Adipocyte (in vitro differentiated cells): ENCODE results near the gene ACAP2.
"Not testable (repeated sequence)": the region's sequence is repeated elsewhere in the genome, so short reads cannot be mapped to it uniquely, and the experiment has no call there.

Experiments
- DNase-seq: peaks from one replicate; pipeline ENCODE4 v3.0.0-alpha.2; 2015; ENCODE audit warnings: low read depth
- H3K27me3 ChIP-seq: replicated peaks from 2 replicates; pipeline ENCODE4 v1.7.0; 2013; ENCODE audit warnings: mild to moderate bottlenecking, low read length, moderate library complexity; ENCODE audit not compliant: control insufficient read depth, insufficient read depth
- H3K36me3 ChIP-seq: 2 replicates; pipeline ENCODE4 v1.7.0; 2013; ENCODE audit warnings: low read length, mild to moderate bottlenecking, moderate library complexity; ENCODE audit not compliant: control insufficient read depth, insufficient read depth, severe bottlenecking
- H3K4me1 ChIP-seq: 2 replicates; pipeline ENCODE4 v1.7.0; 2013; ENCODE audit warnings: mild to moderate bottlenecking, low read length, moderate library complexity; ENCODE audit not compliant: control insufficient read depth, insufficient read depth
- H3K4me3 ChIP-seq: 2 replicates; pipeline ENCODE4 v1.7.0; 2013; ENCODE audit warnings: mild to moderate bottlenecking, low read length, moderate library complexity
- H3K9ac ChIP-seq: 2 replicates; pipeline ENCODE4 v1.7.0; 2013; ENCODE audit warnings: mild to moderate bottlenecking, low read length, moderate library complexity
- H3K9me3 ChIP-seq: 2 replicates; pipeline ENCODE4 v1.7.0; 2013; ENCODE audit warnings: mild to moderate bottlenecking, low read length, moderate library complexity; ENCODE audit not compliant: control insufficient read depth

The ACAP2 gene

DNA sequence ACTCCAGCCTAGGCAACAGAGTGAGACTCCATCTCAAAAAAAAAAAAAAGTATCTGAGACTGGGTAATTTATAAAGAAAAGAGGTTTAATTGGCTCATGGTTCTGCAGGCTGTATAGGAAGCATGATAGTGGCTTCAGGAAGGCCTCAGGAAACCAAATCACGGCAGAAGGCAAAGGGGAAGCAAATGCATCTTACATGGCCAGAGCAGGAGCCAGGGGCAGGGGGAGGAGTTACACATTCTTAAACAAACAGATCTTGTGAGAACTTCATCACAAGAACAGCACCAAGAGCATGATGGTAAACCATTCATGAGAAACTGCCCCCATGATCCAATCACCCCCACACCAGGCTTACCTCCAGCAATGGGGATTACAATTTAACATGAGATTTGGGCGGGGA lies 37.2 kb downstream of the ACAP2 start:
- H3K4me3 ChIP-seq: no peak overlapping the region
- H3K4me1 ChIP-seq: no peaks in the 10 kb centered on the region
- H3K27me3 ChIP-seq: no peaks in the 10 kb centered on the region
- H3K9ac ChIP-seq: no peak overlapping the region
- H3K9me3 ChIP-seq: no peaks in the 10 kb centered on the region
- no peak for DNase-seq
- no peaks in the 10 kb centered on the region for H3K36me3 ChIP-seq

DNA sequence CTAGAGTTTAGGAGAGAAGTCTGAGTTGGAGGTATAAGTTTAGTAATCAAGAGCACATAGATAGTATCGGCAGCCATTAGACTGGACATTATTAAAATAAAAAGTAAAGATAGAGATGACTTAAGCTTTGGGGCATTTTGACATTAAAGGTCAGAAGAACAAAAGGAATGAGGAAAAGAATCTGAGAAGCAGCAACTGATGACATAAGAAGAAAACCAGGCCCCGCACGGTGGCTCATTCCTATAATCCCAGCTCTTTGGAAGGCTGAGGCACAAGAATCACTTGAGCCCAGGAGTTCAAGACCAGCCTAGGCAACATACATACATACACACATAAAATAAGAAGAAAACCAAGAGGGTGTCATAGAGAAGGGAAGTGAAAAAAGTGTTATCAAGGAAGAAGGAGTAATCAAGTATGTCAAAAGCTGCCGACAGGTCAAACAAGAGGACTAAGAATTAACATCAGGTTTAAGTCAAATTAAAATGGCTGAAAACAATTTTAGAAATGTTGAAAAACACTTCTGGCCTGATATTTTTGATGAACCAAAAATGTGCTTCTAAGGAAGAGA lies 38.9 kb downstream of the ACAP2 start:
- Histone ChIP-seq H3K4me3 (no peak overlapping the region), H3K9ac (no peak overlapping the region), H3K36me3 (no peaks in the 10 kb centered on the region), H3K4me1 (no peaks in the 10 kb centered on the region), H3K27me3 (no peaks in the 10 kb centered on the region), H3K9me3 (no peaks in the 10 kb centered on the region)
- no peak for DNase-seq

- Histone ChIP-seq H3K27me3 (no peaks in the 10 kb centered on the region), H3K9me3 (no peaks in the 10 kb centered on the region), H3K4me3 (no peak overlapping the region), H3K4me1 (no peaks in the 10 kb centered on the region), H3K36me3 (no peaks in the 10 kb centered on the region), H3K9ac (no peak overlapping the region)
- DNase-seq: no peak
These were observed 39.6 kb downstream of the ACAP2 start for GRCh38 chr3:195403244-195403643.

GRCh38 chr3:195401943-195402342 lies 40.9 kb downstream of the ACAP2 start:
- Histone ChIP-seq H3K36me3 (no peaks in the 10 kb centered on the region), H3K9me3 (no peaks in the 10 kb centered on the region), H3K27me3 (no peaks in the 10 kb centered on the region), H3K4me3 (no peak overlapping the region), H3K9ac (no peak overlapping the region), H3K4me1 (peaks cover 6% of the 10 kb centered on the region)
- no peak for DNase-seq

DNA sequence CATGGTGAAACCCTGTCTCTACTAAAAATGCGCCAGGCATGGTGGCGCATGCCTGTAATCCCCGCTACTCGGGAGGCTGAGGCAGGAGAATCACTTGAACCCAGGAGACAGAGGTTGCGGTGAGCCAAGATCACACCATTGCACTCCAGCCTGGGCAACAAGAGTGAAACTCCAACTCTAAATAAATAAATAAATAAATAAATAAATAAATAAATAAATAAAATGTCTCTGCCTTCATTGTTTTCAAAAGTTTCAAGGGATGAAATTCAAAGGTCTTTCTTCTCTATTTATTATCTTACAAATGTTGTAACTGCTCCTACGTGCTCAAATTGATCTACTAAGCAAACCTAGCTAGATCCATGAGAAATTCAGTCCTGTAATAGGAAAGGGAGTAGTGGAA lies 44.4 kb downstream of the ACAP2 start:
- H3K9me3 ChIP-seq: not testable (repeated sequence)

DNA sequence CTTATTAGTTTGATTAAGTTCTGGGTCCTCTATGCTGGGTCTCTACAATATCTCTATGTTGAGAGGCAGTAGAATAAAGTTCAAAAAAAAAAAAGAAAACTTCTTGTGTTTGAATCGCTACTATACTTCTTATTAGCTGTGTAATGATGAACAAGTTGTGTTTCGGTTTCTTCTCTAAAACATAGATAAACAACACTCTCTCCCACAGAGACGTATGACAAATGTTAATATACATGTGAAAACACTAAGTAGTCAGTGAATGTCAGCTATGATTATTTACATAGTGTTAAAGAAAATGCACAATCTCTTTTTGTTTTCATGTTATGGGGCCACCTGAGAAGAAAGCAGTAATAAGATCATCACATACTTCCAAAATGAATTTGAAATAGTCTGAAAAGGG lies 45.3 kb downstream of the ACAP2 start:
- Histone ChIP-seq H3K4me1 (peaks cover 34% of the 10 kb centered on the region), H3K27me3 (no peaks in the 10 kb centered on the region), H3K4me3 (no peak overlapping the region), H3K36me3 (no peaks in the 10 kb centered on the region), H3K9ac (no peak overlapping the region), H3K9me3 (no peaks in the 10 kb centered on the region)
- no peak for DNase-seq

More for the DNA sequence above, 44.4 kb downstream of the ACAP2 start:
- H3K4me3 ChIP-seq, H3K27me3 ChIP-seq, H3K9ac ChIP-seq, DNase-seq, H3K36me3 ChIP-seq: not testable (repeated sequence)
- peaks cover 34% of the 10 kb centered on the region for H3K4me1 ChIP-seq

- Histone ChIP-seq H3K36me3 (peaks cover 7% of the 10 kb centered on the region), H3K4me3 (peak overlapping the region; percentile 37), H3K27me3 (no peaks in the 10 kb centered on the region), H3K9me3 (no peaks in the 10 kb centered on the region), H3K9ac (peak overlapping the region; percentile 48), H3K4me1 (peaks cover 34% of the 10 kb centered on the region)
- no peak for DNase-seq
These were observed 47.5 kb downstream of the ACAP2 start for GRCh38 chr3:195395208-195395816.

DNA sequence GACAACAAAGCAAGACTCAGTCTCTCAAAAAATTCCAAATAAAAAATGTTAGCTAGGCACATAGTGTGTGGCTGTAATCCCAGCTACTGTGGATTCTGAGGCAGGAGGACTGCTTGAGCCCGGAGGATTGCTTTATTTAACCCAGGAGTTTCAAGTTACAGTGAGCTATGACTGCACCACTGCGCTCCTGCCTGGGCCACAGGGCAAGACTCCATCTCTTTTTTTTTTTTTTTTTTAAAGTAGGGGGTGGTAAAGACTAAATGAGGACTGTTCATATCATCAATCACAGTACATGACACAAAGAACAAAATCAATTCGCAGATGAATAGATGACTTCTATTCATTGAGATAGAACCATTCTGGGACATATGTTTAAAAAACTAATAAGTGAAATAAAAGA lies 48.1 kb downstream of the ACAP2 start:
- DNase-seq: peak; percentile 15
- Histone ChIP-seq H3K4me3 (no peak overlapping the region), H3K4me1 (peaks cover 34% of the 10 kb centered on the region), H3K9me3 (no peaks in the 10 kb centered on the region), H3K27me3 (no peaks in the 10 kb centered on the region), H3K9ac (peak overlapping the region; percentile 12), H3K36me3 (peaks cover 7% of the 10 kb centered on the region)

DNA sequence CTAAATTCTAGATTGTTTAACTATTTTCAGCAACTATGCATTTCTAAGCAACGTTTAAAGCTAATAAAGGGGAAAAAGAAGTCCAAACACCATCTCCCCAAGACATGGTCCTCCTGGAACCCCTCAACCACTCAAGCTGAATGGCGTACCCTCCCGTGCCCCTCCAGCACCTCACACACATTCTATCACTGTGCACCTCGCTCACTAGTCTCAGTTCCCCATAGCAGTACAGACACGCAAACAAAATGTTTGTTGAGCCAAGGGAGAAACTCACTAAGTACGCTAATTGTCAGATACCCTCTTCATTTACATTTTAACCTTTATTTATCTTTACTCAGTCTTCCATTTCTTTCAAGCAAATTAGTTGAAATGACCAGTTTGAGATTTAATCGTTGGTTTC lies 48.8 kb downstream of the ACAP2 start:
- Histone ChIP-seq H3K9me3 (no peaks in the 10 kb centered on the region), H3K36me3 (peaks cover 10% of the 10 kb centered on the region), H3K4me3 (no peak overlapping the region), H3K9ac (no peak overlapping the region), H3K4me1 (peaks cover 34% of the 10 kb centered on the region), H3K27me3 (no peaks in the 10 kb centered on the region)
- DNase-seq: no peak

DNA sequence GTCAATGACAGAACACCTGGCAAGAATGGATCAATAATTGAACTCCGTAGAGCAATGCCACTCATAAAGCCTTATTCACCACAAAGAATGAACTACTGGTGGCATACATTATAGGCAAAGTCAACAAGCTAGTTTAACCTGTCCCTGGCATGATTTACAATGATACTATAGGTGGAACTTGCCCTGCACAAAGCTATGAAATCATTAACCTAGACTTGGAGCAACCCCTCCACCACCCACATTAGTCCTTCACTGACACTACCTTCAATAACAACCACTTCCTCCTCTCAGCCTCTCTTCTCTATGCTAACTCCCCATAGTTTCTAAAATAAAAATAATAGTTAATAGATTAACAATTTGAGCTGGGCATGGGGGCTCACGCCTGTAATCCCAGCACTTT lies 54.4 kb downstream of the ACAP2 start:
- no peaks in the 10 kb centered on the region for H3K9me3 ChIP-seq
- H3K9ac ChIP-seq: no peak overlapping the region
- H3K4me3 ChIP-seq: no peak overlapping the region
- no peaks in the 10 kb centered on the region for H3K27me3 ChIP-seq
- no peak for DNase-seq
- H3K4me1 ChIP-seq: no peaks in the 10 kb centered on the region
- peaks cover 17% of the 10 kb centered on the region for H3K36me3 ChIP-seq

DNA sequence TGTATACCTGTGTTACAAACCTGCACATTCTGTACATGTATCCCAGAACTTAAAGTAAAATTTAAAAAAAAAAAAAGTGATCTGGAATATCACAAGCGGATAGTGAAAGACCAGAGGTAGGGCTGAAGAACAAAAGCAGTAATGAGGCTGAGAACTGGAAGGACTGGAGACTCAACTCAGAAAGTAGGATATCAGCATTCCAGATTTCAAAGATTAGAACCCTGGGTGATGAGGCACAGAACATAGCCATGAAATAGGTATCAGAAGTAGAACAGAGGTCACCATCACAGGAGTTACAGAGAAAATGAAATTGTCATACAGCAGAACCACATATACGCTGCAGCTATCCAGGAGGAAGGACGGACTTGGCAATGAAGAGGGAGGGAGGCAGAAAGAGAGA lies 56.1 kb downstream of the ACAP2 start:
- Histone ChIP-seq H3K9ac (no peak overlapping the region), H3K36me3 (peaks cover 17% of the 10 kb centered on the region), H3K4me1 (no peaks in the 10 kb centered on the region), H3K27me3 (no peaks in the 10 kb centered on the region), H3K9me3 (no peaks in the 10 kb centered on the region), H3K4me3 (no peak overlapping the region)
- no peak for DNase-seq

DNA sequence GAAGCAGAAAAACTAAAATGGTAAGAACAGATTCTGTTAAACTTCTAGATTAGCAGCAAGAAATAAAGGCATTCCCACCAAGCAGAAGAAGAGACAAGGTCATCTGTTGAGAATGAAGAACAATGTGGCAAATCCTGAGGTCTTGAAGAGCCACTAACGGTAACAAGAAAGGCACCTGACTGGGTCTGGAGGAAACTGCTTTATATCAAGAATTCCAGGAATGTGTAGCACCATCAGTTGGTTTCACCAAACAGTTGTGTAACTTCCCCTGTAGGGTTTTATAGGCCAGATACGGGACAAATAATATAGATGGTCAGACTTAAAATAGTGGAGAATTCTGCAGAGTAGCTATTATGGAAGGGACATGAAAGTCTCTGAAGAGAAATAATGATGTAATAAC lies 57.3 kb downstream of the ACAP2 start:
- H3K4me1 ChIP-seq: no peaks in the 10 kb centered on the region
- no peaks in the 10 kb centered on the region for H3K27me3 ChIP-seq
- H3K9me3 ChIP-seq: no peaks in the 10 kb centered on the region
- H3K4me3 ChIP-seq: no peak overlapping the region
- peak; percentile 11 for DNase-seq
- no peak overlapping the region for H3K9ac ChIP-seq
- peaks cover 21% of the 10 kb centered on the region for H3K36me3 ChIP-seq
